Measurements from ENCODE around the gene SPHKAP.

GRCh38 chr2:228063558-228063957, 117.9 kb downstream of the SPHKAP start:
- TF ChIP-seq CTCF (IDR thresholded peaks at IDR 0.05) = no peak
- TF ChIP-seq POLR2A (IDR thresholded peaks at IDR 0.05) = no peak

All from right lobe of liver (tissue), 4 donors.